Bronchus fibroblast of lung (primary cell): ENCODE data around the gene ETV7. TPM values are rescaled to one million over a fixed set of nuclear protein-coding genes. Genes with fewer than 3 reads are reported as not detected.

ENCODE experiments used
- total RNA-seq: library from RNA; depleted of rRNA; stranded (reverse); fragments of >200 nt; gene quantifications from 2 replicates; pipeline ENCODE4 v1.2.3, GENCODE V29; 2015

The ETV7 gene
- 0.30 TPM in 1 of 2 replicates, not detected in the other for total RNA-seq

DNA sequence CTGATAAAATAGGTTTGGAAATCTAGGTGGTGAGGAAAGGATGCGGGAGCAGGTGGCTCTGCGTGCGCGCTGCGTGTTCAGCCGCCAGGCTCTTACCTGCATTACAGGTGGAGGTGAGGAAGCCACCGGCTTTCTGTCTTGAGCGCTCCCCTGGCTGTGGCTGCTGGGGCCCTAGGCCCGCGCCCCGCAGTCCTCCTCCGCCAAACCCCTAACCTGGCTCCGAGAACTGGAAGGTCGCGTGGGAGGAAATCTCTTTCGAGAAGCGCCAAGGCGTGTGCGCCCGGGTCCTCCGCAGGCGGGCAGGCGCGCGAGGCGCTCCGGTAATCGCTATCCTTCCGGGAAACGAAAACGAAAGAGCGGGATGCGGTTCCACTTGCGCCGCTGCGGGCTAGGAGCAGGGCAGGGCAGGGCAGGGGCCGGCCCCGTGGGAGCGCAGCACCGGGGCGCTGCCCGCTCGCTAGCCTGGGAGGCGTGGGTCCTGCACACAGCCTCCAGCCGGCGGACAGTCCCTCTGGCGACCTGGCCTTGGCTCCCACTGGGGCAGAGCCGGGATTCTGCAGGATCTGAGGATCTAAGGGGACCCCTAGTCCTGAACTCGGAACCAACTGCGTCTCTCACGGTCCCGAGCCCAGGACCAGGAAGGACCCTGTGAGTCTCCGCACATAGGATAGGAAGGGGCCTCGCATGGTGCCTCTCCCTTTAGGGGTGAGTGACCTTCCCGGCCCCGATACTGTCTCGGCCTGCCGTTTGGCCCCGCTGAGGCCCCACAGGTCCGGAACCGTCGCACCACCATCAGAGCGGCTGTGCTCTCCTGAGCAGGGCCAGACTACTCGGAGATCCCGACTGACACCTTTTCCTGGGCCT lies at the start of gene ETV7:
TSS of gene ETV7 (minus strand) at position 230 of the 864 bp plus-strand sequence. CDS start at position 102, 128 bp downstream.

DNA sequence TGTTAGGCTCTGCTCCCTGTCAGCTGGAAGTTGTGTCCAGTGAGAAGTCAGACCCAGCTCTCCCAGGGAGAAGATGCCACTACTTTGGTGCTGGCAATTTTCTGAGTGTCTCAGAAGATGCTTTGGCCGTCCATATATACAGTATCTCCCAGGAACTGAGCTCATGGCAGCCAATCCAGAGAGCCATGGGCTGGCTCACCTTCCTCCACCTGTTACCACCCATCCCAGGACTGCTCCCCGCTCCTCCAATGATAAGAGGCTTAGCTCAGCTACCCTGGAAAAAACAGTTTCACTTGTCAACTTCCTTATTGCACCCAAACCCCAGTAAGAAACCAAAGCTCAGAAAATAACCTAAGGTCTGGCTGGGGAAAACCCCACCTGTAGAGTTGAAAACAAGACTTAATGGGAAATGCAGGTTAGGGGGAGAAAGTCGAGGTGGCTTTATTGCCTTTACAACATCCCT lies 50.7 kb downstream of the ETV7 start, which contains the start of gene BNIP5:
TSS of gene BNIP5 (minus strand) at position 110 of the 463 bp plus-strand sequence. CDS start 6,198 bp downstream, outside the sequence.

Other genes starting within 250 kb of the ETV7 start
- gene BRPF3, start 190.9 kb downstream of the ETV7 start, total RNA-seq: 7.6 TPM in 2 replicates
- not detected in 2 replicates for gene PNPLA1, start 117.6 kb downstream of the ETV7 start, total RNA-seq
- gene BNIP5, start 50.8 kb downstream of the ETV7 start, total RNA-seq: not detected in 2 replicates
- gene PXT1, start 55.2 kb upstream of the ETV7 start, total RNA-seq: not detected in 2 replicates
- gene KCTD20, start 55.3 kb upstream of the ETV7 start, total RNA-seq: 37.5 and 40.9 TPM in 2 replicates
- gene STK38, start 159.8 kb upstream of the ETV7 start, total RNA-seq: 14.9 and 18.0 TPM in 2 replicates
- gene SRSF3, start 206.7 kb upstream of the ETV7 start, total RNA-seq: 112 and 130 TPM in 2 replicates